ENCODE results near the gene DYNC1LI1. TPM values are rescaled to one million over a fixed set of nuclear protein-coding genes. Genes with fewer than 3 reads are reported as not detected.

DYNC1LI1 gene
- total and polyA plus RNA-seq, 9 of the 15 experiments (the other 6 are each of a cell fraction or from before 2014, with no cell fraction given): 21.0 to 85.4 (median 61.3) TPM

DNA sequence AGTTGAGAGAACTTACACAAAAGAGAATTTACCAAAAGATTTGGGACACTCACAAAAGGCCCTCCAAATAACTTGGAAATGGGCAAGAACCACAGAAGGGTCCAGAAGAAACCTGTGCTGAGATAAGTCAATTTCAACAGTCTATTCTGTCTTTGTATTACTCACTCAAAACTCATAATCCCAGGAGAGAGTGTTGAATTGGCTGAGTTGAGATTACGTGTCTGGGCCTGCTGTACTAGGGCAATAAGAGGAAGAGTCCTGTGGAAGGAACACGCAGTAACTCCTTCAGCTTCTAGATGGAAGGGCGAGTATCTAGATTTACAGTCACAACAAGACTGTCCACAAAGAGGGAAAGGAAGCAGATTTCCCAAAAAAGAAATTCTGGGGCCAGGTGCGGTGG, 42.5 kb upstream of the DYNC1LI1 start:
- no peak overlapping the region for H3K27ac ChIP-seq (ENCODE audit: extremely low read depth, low read depth, low read length)
- intact Hi-C loops (cut with micrococcal nuclease) (no loop called here), in situ Hi-C loops (cut with MboI) (no loop called here)
- CTCF ChIA-PET (ENCODE audit: low intra/inter-chr PET ratio): no interaction called here
- H3K4me1 ChIP-seq (replicated peaks in 1 of 2; ENCODE audit: control insufficient read depth in 2 of 2, insufficient read depth in 2 of 2, low read length in 2 of 2): no peaks in the 10 kb centered on the region
- no peak for ATAC-seq
- no peak for TF ChIP-seq BRCA1 (IDR thresholded peaks at IDR 0.05)
- TF ChIP-seq BRCA1 (CRISPR knock-in tag; IDR thresholded peaks at IDR 0.05): no peak
- no peak for FAIRE-seq
- WGBS (ENCODE audit: insufficient coverage, low coverage, missing lambda C conversion rate): 18% methylated on average over 4 of the region's 4 CpGs
- no peaks in the 10 kb centered on the region for H4K20me1 ChIP-seq (replicated peaks; ENCODE audit: control insufficient read depth, insufficient read depth, low read length)
- POLR2A ChIA-PET: interaction anchor here (0.7 kb wide), 1 partner anchor 184 kb away, joined by 3 read pairs; no protein-coding TSS in a partner anchor
- no peaks in the 10 kb centered on the region for H3K9me1 ChIP-seq (ENCODE audit: control insufficient read depth, insufficient read depth, low read length)
- no peak overlapping the region for H2AFZ ChIP-seq (ENCODE audit: low read depth, low read length)
- BruUV-seq (replicated peaks): no TSS peak
- no peaks in the 10 kb centered on the region for H3K79me2 ChIP-seq (ENCODE audit: control insufficient read depth, insufficient read depth, low read length)
- peaks cover 25 to 28% of the 10 kb centered on the region in 2 experiments for H3K27me3 ChIP-seq (ENCODE audit: control insufficient read depth in 2 of 2, insufficient read depth in 2 of 2, low read length in 2 of 2)
- H3K36me3 ChIP-seq (ENCODE audit: control insufficient read depth, insufficient read depth, low read length): no peaks in the 10 kb centered on the region
- no peaks in the 10 kb centered on the region for H3K9me3 ChIP-seq (replicated peaks; ENCODE audit: control insufficient read depth, insufficient read depth, low read depth, low read length)
- DNase-seq (ENCODE audit: extremely low read depth in 1 of 4, low spot score in 3 of 4): no peak
- H3K4me3 ChIP-seq: no peak overlapping the region
- H3K9ac ChIP-seq (ENCODE audit: insufficient read depth in 1 of 2, low read depth in 2 of 2, low read length in 2 of 2): no peak overlapping the region
- H3K4me2 ChIP-seq (ENCODE audit: insufficient read depth, low read length): no peak overlapping the region

DNA sequence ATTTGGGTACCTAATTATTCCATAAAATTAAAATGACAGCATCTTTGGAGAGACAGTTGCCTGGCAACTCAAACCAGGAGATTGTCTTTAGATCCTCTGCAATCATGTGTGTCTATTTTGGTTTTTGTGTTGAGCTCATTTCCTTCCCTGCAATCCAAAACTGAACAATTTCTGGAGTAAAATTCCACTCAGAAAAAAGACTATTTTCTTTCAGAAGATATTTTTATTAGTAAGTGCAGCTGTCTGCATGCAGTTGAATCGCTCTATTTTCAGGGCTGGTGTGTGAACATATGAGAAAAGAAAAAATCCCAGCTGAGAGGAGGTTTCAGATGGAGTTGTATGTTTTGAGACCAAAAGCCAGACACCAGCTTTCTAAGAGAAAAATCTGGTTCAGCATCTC, 41.9 kb upstream of the DYNC1LI1 start:
- H3K79me2 ChIP-seq (ENCODE audit: control insufficient read depth, insufficient read depth, low read length): no peaks in the 10 kb centered on the region
- ChIA-PET POLR2A (no interaction called here), CTCF (ENCODE audit: low intra/inter-chr PET ratio) (no interaction called here)
- H4K20me1 ChIP-seq (replicated peaks; ENCODE audit: control insufficient read depth, insufficient read depth, low read length): no peaks in the 10 kb centered on the region
- WGBS (ENCODE audit: insufficient coverage, low coverage, missing lambda C conversion rate): 0% methylated on average over 1 of the region's 1 CpG
- H3K9me1 ChIP-seq (ENCODE audit: control insufficient read depth, insufficient read depth, low read length): no peaks in the 10 kb centered on the region
- no peaks in the 10 kb centered on the region for H3K36me3 ChIP-seq (ENCODE audit: control insufficient read depth, insufficient read depth, low read length)
- intact Hi-C loops (cut with micrococcal nuclease) (no loop called here), in situ Hi-C loops (cut with MboI) (no loop called here)
- no peak overlapping the region for H3K4me2 ChIP-seq (ENCODE audit: insufficient read depth, low read length)
- H3K27ac ChIP-seq (ENCODE audit: extremely low read depth, low read depth, low read length): no peak overlapping the region
- DNase-seq (ENCODE audit: extremely low read depth in 1 of 4, low spot score in 3 of 4) (no peak), ATAC-seq (no peak), FAIRE-seq (no peak)
- no peaks in the 10 kb centered on the region for H3K9me3 ChIP-seq (replicated peaks; ENCODE audit: control insufficient read depth, insufficient read depth, low read depth, low read length)
- no peaks in the 10 kb centered on the region for H3K4me1 ChIP-seq (replicated peaks in 1 of 2; ENCODE audit: control insufficient read depth in 2 of 2, insufficient read depth in 2 of 2, low read length in 2 of 2)
- no peak overlapping the region for H3K9ac ChIP-seq (ENCODE audit: insufficient read depth in 1 of 2, low read depth in 2 of 2, low read length in 2 of 2)
- BruUV-seq (replicated peaks): no TSS peak
- H2AFZ ChIP-seq (ENCODE audit: low read depth, low read length): no peak overlapping the region
- H3K27me3 ChIP-seq (ENCODE audit: control insufficient read depth in 2 of 2, insufficient read depth in 2 of 2, low read length in 2 of 2): peaks cover 29 to 32% of the 10 kb centered on the region in 2 experiments
- no peak overlapping the region for H3K4me3 ChIP-seq
- TF ChIP-seq HDAC1 (IDR thresholded peaks at IDR 0.05) (no peak), TRIM24 (IDR thresholded peaks at IDR 0.05) (no peak), NR2F6 (CRISPR knock-in tag; IDR thresholded peaks at IDR 0.05) (no peak), OTX1 (CRISPR knock-in tag; IDR thresholded peaks at IDR 0.05) (no peak), POLR3G (IDR thresholded peaks at IDR 0.05; ENCODE audit: extremely low read depth, insufficient read length, insufficient replicate concordance) (no peak), PTTG1 (tag; IDR thresholded peaks at IDR 0.05; ENCODE audit: low read depth) (no peak)
- TF ChIP-seq, protein P1, sequence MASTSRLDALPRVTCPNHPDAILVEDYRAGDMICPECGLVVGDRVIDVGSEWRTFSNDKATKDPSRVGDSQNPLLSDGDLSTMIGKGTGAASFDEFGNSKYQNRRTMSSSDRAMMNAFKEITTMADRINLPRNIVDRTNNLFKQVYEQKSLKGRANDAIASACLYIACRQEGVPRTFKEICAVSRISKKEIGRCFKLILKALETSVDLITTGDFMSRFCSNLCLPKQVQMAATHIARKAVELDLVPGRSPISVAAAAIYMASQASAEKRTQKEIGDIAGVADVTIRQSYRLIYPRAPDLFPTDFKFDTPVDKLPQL (IDR thresholded peaks at IDR 0.05; ENCODE audit: extremely low read depth, insufficient read length): no peak
- TF ChIP-seq, protein P2, sequence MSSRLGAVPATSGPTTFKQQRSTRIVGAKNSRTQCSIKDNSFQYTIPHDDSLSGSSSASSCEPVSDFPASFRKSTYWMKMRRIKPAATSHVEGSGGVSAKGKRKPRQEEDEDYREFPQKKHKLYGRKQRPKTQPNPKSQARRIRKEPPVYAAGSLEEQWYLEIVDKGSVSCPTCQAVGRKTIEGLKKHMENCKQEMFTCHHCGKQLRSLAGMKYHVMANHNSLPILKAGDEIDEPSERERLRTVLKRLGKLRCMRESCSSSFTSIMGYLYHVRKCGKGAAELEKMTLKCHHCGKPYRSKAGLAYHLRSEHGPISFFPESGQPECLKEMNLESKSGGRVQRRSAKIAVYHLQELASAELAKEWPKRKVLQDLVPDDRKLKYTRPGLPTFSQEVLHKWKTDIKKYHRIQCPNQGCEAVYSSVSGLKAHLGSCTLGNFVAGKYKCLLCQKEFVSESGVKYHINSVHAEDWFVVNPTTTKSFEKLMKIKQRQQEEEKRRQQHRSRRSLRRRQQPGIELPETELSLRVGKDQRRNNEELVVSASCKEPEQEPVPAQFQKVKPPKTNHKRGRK (tag; IDR thresholded peaks at IDR 0.05): no peak
- TF ChIP-seq, protein P3, sequence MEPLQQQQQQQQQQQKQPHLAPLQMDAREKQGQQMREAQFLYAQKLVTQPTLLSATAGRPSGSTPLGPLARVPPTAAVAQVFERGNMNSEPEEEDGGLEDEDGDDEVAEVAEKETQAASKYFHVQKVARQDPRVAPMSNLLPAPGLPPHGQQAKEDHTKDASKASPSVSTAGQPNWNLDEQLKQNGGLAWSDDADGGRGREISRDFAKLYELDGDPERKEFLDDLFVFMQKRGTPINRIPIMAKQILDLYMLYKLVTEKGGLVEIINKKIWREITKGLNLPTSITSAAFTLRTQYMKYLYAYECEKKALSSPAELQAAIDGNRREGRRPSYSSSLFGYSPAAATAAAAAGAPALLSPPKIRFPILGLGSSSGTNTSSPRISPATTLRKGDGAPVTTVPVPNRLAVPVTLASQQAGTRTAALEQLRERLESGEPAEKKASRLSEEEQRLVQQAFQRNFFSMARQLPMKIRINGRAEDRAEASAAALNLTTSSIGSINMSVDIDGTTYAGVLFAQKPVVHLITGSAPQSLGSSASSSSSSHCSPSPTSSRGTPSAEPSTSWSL (CRISPR knock-in tag; IDR thresholded peaks at IDR 0.05; ENCODE audit: borderline replicate concordance): no peak

All from K562 (cell line).